Inflammatory macrophage treated with lipopolysaccharide for 1 hour (primary cell): ENCODE measurements around the gene FOXP2.

Experiments used
- DNase-seq, 2 donors: peaks; one replicate each; pipeline ENCODE4 v3.0.0-alpha.2; 2020 to 2022

The FOXP2 gene

DNA sequence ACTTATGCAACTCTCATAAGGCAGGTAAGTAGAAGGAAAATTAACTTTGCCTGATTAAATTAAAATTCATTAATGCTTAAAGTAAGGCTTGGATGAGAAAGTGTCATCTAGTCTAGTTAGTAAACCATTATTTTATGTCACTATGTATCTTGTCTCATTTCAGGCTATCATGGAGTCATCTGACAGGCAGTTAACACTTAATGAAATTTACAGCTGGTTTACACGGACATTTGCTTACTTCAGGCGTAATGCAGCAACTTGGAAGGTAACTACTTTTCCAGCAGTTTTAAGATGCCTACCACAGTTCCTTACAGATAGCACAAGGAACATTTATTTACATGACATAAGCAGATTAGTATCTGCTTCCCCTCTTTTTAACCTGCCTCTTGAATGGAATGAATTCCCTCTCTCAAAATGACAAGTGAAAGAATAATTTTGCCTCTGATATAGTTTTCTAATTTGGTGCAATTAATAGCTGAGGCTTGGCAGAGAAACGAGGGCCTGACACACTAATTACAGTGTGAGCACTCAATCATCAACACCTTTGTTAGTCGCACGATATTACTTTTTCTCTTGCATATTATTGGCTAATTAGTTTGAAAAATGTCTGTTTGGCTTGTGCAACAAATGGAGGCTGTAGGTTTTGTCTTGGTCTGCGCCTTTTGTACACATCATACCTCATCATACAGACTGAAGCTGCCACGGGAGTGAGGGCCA, 245.0 kb downstream of the FOXP2 start:
- no peak for DNase-seq

DNA sequence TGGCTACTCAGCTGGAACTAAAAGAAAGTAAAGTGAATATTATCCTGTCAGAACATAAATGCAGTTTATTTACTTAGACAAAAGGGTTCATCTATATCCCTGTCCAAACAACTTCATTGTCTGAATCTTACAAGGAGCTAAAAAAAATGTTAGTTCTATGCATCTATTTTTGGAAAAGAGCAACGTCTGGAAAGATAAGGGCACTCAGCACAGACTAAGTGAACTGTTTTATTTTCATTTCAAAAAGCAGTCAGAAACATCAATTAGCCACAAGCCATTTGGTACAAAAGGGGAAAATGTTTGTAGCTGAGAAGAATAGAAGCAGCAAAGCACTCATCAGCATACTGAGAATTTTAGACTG, 245.5 kb downstream of the FOXP2 start:
- no peak for DNase-seq

DNA sequence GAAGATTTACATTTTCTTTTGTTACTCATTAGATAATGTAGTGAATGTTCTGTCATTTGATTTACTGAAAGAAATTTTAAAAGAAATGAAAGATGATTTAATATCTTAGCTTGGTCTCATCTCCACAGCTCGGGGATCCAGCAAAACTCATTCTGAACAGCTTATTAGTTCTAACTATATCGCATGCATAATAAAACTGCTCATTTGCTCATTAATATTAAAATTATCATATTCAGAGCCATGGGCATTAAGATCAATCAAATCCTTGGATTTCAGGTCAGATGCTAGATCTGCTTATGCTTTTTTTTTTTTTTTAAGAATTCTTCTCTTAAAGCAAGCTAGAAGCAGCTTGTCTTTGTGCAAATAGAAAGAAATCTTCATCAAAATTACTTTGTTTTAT, 246.1 kb downstream of the FOXP2 start:
- DNase-seq: no peak

DNA sequence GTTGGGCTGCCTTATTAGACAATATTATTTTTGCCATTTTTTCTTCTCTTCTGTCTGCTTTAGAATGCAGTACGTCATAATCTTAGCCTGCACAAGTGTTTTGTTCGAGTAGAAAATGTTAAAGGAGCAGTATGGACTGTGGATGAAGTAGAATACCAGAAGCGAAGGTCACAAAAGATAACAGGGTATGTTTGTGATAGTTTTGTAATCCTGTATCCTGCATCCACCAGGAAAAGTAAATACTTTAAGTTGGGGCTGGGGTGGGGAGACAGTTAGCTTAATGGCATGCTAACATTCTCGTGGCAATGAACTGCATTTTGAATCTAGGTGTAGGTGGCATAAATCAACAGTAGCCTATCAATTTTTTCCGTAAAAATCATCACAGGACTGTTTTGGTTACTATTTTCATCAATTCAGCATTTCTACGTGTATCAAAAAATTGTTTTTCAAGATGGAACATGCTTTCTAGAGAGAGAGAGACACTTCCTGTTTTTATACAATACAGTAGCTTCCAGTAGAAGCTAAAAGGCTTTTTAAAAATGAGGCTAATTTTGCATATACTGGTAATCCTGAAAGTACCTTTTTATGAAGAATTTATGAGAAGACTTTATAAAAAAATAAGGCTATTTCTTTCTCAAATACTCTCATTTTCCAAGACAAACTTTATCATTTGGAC, 247.5 kb downstream of the FOXP2 start:
- no peak for DNase-seq

DNA sequence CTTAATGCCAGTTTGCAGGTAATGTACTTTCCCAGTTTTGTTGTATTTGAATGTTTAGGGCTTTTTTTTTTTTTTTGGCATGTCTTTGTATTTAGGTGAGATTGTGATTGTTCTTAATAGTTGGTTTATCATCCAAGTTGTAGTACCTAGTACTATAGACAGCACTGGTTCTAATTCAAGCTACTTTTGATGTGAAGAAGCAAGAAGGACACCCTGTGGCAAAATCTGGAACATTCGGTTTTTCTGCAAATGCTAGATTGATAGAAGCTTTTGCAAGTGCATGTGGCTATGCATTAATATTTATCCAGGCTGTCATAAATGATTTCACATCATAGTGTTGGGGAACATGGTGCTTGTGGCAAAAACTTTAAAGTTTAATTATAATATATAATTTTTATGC, 248.9 kb downstream of the FOXP2 start:
- peak in 1 of 2 donors; percentile 4 for DNase-seq

DNA sequence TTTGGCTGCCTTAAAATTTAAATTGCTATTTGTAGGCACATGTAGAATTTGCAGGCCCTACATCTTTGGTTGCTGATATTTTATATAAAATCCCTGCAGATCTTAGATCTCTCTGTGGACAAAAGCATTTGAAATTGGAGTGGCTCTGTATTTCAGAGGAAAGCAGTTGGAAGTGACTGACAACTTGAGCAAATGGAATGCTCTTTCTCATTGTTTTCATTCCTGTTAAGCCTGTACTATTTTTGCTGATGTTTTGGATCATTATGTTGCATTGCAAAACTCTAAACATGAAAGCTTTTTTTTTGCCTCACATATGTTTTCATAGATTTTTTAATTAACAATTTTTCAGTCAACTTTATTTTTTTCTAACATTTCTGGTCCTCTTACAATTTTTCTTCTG, 256.1 kb downstream of the FOXP2 start:
- no peak for DNase-seq

DNA sequence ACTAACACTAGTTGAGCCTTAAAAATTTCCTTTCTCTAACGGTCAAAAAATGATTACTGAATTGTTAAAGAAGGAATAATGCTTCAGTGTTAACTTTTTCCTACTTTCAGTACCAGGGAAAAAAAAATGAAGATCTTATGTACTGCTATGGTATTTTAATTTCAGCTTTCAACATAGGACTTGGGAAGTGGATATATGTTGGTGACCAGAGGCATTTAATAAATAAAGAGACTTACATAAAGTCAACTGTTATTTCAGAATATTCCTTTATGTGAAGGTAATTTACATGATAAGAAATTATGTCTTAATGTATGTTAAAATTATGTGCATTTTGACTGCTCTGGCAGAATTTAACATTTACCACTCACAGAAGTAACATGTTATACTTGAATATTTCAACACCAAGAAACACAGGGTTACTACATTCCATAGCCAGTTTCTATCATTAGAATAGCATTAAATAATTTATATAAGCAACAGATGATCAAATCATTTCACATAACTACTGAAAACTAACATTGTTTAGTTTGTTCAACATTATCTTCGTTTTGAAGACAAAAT, 257.0 kb downstream of the FOXP2 start:
- DNase-seq: no peak

DNA sequence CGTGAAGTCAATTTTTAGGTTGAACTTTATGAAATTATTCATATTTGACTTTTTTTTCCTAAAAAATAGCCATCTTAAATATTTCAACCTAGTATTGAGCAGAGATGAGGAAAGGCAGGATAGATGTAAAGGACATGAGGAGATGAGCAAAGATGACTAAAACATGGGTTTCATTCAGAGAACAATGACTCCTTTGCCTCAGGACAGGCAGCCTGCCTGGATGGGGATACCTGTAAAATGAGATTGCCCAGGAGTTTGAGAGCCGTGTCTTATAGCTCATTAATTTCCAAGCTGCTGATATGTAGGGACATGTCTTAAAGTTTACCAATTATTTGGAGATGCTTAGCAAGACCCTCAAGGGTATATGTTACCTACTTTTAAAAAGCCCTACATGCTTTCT, 263.5 kb downstream of the FOXP2 start:
- no peak for DNase-seq

DNA sequence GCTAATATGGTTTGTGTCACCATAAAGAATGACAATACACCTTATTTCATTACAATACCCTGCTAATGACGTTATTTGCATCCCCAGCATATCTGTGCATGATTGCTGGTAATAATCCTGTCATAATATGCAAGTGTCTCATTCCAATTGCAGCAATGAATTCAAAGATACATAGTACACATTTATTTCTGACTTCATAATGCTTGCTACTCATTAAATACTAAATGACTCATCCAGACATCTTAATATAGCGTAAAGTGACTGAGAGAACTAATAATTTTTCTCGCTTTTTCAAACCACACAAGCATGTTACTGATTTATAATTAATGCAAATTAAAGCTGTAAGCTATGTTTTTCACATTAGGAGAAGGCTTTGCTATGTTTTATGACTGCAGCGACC, 272.6 kb downstream of the FOXP2 start:
- DNase-seq: no peak

DNA sequence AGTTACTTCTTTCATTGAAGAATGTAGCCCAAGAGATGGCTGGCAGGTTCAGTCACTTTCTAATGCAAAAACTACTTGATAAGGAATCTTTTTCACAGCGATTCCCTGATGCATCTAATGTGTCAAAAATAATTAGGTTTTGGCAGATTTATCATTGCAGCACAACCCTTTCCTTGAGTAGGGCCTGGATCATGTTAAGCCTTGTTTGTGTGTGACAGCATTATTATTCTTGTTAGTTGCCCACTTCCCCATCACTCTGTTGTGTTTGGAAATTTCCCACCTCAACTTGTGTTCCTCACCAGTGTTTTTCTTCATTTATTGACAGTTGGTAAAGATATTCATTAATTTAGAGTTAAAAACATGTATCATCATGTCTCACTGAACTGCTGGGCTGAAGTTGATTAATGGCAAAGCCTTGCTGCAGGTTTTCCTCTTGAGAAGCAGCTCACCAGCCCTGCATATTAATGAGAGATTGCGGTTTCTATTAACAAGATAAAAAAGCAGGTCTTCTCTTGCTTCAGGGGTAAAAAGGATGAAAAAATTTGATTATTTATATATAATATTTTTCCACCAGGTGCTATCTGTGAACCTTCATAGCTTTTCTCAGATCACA, 273.9 kb downstream of the FOXP2 start:
- no peak for DNase-seq

DNA sequence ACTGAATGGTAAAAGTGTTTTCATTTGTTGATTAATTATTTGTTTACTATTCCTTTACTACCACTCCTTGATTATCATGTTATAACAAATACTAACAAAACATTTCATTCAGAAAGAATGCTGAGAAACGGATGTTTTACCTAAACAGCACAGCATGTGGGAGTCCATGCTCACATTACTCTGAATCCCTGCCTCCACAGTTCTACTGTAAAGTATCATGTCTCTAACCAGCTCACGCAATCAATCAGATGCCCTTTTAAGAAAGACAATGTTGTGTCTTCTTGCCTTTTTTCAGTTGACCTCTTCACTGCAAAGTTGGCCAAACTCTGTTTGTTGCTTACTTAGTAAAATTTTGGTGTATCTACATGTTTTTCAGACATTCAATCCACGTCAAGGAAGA, 274.8 kb downstream of the FOXP2 start:
- DNase-seq: no peak

DNA sequence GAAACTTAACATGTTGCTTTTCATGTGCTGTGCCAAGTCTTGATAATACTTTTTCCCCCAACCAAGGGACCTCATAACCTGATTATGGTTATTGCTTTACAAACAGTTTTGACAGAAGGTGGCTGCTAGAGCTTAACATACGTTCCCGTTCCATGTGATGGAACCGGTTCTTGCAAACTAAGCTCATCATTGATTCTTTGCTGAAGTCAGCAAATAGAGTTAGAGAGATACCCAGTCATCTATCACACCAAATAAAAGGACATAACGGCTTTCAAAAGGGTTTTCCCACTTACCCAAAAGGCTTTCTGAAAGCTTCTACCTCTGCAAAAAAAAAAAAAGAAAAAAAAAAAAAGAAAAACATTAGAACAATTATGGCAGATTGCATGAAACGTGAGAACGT, 277.0 kb downstream of the FOXP2 start:
- DNase-seq: no peak

DNA sequence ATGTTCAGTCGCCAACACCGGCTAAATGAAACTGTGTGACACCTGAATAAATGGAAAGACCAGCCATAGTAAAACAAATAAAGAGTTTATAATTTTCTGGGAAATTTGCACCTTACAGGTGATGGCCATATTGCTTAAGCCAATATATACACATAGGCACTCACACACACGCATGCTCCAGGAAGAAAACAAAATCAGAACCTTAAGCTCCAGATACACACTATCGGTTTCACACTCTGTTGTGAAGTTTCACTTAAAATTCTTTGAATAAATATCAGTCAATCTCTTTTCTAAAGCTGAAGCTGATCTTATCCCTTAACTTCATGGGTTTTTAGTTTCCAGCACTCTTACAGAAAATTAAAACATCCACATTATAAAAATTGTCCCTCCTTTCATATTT, 280.6 kb downstream of the FOXP2 start:
- no peak for DNase-seq

DNA sequence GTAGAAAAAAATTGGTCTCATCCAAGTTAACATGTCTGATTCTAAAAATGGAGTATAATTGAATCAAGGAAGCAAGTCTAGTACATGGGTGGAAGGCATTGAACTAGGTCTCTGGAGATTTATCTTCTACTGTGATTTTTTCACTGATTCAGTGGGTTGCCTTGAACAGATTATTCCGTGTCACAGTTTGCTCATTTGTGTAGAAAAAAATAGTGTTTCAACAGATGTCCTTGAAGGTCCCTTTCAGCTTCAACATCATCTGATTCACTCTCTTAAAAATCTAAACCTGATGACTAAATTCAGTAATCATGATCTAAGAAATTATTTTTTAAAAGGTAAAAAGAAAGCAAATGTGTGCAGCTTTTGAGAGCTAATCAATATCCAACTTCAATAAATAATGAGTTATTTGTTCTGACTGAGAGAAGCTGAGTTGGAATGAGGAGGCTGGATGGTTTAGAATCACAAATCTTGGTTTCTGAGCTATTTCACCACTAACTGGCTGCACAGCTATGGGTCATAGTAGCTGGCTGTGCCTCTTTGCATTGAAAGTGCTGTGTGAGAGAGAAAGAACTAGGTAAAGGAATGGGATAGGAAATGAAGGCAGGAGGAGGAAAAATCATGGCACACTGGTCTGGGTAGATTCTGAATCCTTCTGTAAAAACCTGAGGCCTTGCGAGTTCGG, 285.8 kb downstream of the FOXP2 start:
- no peak for DNase-seq

DNA sequence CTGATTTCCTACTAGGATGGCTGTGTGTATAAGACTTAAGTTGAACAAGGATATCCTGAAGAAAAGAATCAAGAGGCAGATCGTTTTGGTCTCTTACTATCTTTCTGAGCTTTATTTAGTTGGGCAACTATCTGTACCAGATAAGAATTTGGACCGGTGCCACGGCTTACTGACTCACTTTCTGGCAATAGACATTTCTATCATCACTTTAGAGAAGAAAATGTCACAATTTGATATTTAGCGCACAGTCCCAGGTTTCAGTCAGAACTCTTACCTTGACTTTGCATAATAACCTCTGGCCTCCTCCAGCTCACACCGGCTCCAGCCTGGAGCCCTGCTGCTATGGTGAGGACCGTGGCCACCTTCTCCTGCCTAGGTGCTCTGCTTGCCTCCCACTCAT, 289.1 kb downstream of the FOXP2 start:
- no peak for DNase-seq

DNA sequence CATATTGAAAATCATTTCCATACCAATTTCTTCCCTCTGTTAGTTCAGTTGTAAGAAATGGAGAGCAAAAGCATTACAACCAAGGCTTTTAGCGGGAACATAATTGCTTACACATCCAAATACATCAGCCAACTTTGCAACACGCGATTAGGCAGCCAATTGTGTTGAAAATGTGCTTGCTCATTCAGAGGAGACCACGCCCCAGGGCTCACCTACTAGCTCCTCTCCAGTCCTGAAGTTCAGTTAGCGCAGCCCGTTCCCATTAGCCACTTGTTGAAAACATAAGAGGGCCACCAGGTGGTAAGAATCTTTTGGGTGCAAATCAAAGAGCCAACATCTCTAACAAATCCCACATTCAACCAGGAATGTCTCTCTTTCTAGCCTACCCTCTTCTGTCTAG, 294.0 kb downstream of the FOXP2 start:
- DNase-seq: no peak

DNA sequence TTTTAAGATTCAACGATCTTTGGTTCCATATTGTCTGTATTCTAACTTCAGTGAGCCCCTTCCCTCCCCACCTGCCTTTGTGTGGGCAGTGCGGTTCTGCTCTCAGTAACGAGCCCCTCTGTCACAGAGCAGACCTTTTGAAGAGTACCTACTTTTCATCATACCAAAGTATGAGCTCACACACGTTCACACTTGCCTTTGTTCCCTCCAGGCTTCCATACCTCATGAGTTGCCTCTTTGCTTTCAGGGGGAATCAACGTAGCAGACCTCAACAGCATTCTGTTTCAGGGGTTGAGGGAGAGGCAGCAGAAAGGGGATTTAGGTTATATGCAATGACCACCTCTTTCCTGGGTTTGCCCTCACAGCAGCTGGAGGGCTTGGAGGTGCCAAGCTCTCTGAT, 295.9 kb downstream of the FOXP2 start:
- DNase-seq: no peak

DNA sequence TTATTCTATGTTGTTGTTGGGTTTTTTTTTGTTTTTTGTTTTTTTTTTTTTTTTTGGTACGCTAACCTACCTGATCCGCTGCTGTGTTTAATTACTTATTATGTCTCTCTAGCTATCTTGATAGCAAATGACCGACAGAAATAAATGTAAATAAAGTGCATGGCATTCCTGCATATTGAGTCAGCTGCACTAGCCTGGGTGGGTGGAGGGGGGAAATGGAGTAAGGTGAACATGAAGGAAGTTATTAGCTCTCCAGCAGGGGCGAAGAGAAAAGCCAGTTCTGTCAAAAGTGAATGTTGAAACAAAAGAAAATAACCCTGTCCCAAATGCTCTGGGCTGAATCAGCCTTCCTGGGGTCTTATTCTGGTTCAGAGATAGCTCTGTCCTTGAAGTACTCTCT, 296.6 kb downstream of the FOXP2 start:
- DNase-seq: no peak

DNA sequence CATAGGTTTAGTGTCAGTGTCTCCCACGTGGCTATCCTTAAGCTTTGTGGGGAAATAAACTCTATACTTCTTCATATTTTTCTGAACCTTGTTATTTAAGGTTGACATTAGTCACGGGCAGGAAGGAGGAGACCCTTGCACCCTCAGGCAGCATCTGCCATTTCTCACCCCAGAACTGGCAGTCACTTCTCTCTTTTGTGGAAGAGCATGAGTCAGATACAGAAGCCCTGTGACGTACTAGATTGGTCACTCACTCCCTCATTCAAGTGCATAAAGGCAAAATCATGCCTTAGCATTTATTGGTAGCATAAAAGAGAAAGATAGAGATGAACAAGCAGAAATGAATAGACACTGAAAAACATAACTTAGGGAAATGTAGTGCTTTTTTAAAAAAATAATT, 301.3 kb downstream of the FOXP2 start:
- DNase-seq: no peak

DNA sequence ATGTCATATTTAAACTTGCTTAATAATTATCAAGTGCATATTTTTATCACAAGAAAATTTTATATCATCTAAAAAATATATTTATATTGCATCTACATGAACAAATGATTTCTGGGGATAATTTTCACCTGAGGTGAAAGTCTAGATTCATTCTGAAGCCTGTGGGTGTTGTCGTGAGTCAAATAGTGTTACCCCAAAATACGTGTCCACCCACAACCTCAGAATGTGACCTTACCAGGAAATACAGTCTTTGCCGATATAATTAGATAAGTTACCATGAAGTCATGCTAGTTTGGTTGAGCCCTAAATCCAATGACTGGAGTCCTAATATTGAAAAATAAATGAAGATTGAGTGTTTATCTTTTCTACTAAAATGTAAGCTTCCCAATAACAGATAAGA, 304.2 kb downstream of the FOXP2 start:
- DNase-seq: no peak

DNA sequence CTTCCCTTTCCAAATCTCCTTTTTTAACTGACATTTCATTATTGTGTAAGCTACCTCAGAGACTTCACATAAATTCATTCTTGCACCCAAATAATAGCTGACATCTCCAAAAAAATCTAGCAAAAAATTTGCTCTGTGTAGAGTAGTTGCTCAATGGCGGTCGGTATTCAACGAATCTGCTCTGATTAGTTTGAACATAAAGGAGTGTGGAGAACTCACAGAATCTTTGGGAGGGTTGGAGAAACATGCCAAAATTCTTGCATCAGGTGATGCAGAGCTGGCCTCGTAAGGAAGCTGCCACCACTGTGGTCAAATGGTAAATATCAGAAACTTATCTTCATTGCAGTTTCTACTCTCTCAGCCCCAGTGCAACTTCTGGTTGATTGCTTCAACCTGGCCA, 306.1 kb downstream of the FOXP2 start:
- no peak for DNase-seq

DNA sequence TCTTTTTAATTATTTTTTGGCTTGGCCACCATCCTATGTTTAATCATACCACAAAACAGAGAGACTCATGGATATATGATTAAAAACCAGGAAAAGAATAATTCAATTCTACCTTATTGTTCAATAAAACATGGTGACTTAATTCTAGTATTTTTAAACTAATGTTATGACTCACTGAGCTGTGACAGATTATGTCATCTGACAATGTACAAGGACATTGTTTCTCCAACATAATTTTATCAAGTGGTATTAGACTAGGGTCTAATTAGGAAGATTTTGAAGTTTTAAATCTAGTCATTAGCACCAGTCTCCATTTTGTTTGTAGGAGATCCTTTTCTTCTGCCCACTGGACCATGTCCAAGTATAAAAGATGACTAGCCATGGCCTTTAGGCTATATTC, 307.9 kb downstream of the FOXP2 start:
- DNase-seq: no peak

DNA sequence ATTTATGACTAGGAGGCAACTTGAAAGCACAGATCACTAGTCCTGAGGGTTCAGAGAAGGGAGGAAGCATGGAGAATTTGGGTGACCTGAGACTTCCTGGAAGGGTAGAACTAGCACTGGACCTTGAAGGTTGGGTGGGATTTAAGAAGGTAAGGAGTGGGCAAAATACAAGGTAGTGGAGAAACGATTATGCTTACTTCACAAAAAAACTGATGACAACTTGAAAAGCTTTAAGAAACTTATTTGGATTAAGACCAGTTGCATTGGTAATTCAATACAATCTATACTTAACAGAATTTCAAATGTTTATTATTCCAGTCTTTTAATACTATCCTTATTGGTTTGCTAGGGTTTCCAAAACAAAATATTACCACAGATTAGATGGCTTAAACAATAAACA, 308.7 kb downstream of the FOXP2 start:
- DNase-seq: no peak

DNA sequence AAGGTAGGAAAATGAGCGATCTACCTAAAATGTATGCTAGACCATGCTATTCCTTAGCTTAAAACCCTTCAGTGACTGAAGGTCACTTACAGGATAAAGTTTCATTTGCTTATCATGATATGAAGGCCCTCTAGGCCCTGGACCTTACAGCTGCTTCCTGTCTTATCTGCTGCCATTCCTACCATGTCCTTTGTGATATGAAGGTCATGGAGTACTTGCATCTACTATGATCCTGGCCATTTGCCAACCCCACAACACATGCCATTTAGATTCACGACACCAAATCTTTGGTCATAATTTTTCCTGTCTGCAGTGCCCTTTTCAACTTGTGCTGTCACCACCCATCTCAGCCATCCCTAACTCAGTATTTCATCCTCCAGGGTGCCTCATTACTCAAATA, 325.5 kb downstream of the FOXP2 start:
- DNase-seq: no peak
